Loucy (cell line): ENCODE results near the gene RNLS.

Experiments
- EZH2phosphoT487 ChIP-seq: fragments of 200-600 bp; IDR thresholded peaks from 2 replicates; pipeline ENCODE4 v1.6.1; 2018; ENCODE audit warnings: antibody characterized with exemption, mild to moderate bottlenecking, moderate library complexity, borderline replicate concordance
- TF ChIP-seq, protein P1 (sequence below): fragments of 200-600 bp; sonication (generic); conservative IDR thresholded peaks from 2 replicates; pipeline ENCODE4 v1.5.1; 2014; ENCODE audit warnings: mild to moderate bottlenecking, antibody characterized with exemption, low read length

GRCh38 chr10:88315755-88316154 is 267.4 kb downstream of the RNLS start:
- TF ChIP-seq, protein P1, sequence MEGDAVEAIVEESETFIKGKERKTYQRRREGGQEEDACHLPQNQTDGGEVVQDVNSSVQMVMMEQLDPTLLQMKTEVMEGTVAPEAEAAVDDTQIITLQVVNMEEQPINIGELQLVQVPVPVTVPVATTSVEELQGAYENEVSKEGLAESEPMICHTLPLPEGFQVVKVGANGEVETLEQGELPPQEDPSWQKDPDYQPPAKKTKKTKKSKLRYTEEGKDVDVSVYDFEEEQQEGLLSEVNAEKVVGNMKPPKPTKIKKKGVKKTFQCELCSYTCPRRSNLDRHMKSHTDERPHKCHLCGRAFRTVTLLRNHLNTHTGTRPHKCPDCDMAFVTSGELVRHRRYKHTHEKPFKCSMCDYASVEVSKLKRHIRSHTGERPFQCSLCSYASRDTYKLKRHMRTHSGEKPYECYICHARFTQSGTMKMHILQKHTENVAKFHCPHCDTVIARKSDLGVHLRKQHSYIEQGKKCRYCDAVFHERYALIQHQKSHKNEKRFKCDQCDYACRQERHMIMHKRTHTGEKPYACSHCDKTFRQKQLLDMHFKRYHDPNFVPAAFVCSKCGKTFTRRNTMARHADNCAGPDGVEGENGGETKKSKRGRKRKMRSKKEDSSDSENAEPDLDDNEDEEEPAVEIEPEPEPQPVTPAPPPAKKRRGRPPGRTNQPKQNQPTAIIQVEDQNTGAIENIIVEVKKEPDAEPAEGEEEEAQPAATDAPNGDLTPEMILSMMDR, result no peak
- TF ChIP-seq EZH2phosphoT487, result no peak
